ENCODE data around the gene BORCS8. TPM values are rescaled to one million over a fixed set of nuclear protein-coding genes. Genes with fewer than 3 reads are reported as not detected.

BORCS8 gene
- total RNA-seq, 1 donor from 2014 or later: 28.6 TPM

GRCh38 chr19:19215792-19216191, 23.8 kb upstream of the BORCS8 start:
- ATAC-seq: no peak
- intact Hi-C loops (cut with DNase I): no loop called here
- DNase-seq (ENCODE audit: low spot score): no peak

- intact Hi-C loops (cut with DNase I): no loop called here
- ATAC-seq (no peak), DNase-seq (ENCODE audit: low spot score) (no peak)
Measured at GRCh38 chr19:19214892-19215291, 22.9 kb upstream of the BORCS8 start.

GRCh38 chr19:19214159-19214490, 22.2 kb upstream of the BORCS8 start:
- ATAC-seq (no peak), DNase-seq (ENCODE audit: low spot score) (no peak)
- intact Hi-C loops (cut with DNase I): no loop called here

GRCh38 chr19:19213426-19214158, 21.6 kb upstream of the BORCS8 start:
- DNase-seq (ENCODE audit: low spot score) (no peak), ATAC-seq (no peak)
- intact Hi-C loops (cut with DNase I): no loop called here

DNA sequence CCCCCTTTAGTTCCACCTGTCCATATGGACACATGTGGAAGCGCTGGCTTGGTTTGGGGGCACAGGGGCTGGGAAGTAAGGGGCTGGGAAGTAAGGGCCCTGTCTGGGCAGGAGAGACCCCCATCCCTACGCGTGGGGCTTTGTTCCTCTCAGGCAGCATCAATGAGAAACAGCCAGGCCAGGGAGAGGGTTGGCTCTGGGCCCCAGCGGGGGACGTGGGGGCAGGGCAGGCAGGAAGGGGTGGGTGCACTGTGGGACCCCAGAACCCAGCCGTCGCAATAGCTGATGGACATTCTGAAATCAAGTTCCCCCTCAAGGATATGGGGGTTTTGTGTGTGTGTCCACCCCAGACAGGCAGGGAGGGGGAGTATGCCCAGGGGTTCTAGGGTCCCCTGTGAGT, 21.0 kb upstream of the BORCS8 start:
- ATAC-seq (no peak), DNase-seq (ENCODE audit: low spot score) (no peak)
- intact Hi-C loops (cut with DNase I): no loop called here

- DNase-seq (ENCODE audit: low spot score): no peak
- ATAC-seq: no peak
- intact Hi-C loops (cut with DNase I): no loop called here
Measured at GRCh38 chr19:19211499-19212420, 19.8 kb upstream of the BORCS8 start, which contains the start of gene NCAN. NCAN (plus strand) TSS chr19:19211958; CDS start chr19:19216954, 4,996 bp downstream.

GRCh38 chr19:19209372-19209771, 17.4 kb upstream of the BORCS8 start:
- ATAC-seq (no peak), DNase-seq (ENCODE audit: low spot score) (no peak)
- intact Hi-C loops (cut with DNase I): no loop called here

DNA sequence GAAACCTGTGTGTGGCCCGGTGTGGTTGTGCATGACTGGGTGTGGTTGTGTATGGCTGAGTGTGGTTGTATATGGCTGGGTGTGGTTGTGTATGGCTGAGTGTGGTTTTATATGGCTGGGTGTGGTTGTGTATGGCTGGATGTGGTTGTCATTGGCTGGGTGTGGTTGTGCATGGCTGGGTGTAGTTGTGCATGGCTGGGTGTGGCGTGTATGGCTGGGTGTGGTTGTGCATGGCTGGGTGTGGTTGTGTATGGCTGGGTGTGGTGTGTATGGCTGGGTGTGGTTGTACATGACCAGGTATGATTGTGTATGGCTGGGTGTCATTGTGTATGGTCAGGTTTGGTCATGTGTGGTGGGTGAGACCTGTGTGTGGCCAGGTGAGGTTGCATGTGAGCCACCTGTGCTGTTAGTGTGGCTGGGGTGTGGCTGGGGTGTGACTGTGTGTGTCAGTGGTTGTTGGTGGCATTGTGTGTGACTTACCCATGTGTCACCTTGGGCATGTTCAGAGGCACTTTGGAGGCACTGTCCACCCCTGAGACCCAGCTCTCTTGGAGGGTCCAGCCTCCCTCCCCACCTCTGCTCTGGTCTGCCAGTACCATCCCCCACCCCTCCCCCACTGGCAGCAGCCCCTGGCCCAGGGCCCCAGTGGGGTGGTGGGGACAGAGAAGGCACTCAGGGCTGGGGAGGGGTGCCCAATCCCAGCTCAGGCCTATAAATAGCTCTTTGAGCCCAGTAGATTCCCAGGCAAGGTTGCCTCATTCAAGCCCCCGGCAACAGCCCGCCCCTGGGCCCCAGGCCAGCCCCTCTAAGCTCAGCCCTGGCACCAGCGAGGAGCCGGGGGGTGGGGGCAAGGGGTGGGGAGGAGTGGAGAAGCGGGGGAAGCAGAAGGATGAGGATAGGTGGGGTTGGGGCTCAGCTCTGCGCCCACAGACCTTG, 16.0 kb upstream of the BORCS8 start:
- ATAC-seq: no peak
- intact Hi-C loops (cut with DNase I): no loop called here
- no peak for DNase-seq (ENCODE audit: low spot score)

DNA sequence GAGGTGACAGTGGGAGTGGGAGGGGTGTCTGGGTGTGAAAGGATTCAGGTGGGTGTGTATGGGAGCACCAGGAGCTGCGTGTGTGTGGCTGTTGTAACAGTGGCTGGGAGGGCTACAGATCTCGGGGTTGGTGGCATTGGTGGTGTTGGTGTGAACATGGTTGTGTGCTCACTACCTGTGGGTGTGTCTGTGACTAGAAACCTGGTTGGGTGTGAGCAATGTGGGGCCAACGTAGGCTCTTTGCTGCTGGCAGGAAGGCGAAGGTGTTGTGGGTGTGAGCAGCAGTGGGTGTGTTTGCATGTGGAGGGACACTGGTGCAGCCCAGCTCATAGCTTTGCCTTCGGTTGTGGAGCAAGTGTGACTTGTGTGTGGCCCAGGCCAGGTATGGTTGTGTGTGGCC, 15.0 kb upstream of the BORCS8 start:
- DNase-seq (ENCODE audit: low spot score) (no peak), ATAC-seq (no peak)
- intact Hi-C loops (cut with DNase I): no loop called here

DNA sequence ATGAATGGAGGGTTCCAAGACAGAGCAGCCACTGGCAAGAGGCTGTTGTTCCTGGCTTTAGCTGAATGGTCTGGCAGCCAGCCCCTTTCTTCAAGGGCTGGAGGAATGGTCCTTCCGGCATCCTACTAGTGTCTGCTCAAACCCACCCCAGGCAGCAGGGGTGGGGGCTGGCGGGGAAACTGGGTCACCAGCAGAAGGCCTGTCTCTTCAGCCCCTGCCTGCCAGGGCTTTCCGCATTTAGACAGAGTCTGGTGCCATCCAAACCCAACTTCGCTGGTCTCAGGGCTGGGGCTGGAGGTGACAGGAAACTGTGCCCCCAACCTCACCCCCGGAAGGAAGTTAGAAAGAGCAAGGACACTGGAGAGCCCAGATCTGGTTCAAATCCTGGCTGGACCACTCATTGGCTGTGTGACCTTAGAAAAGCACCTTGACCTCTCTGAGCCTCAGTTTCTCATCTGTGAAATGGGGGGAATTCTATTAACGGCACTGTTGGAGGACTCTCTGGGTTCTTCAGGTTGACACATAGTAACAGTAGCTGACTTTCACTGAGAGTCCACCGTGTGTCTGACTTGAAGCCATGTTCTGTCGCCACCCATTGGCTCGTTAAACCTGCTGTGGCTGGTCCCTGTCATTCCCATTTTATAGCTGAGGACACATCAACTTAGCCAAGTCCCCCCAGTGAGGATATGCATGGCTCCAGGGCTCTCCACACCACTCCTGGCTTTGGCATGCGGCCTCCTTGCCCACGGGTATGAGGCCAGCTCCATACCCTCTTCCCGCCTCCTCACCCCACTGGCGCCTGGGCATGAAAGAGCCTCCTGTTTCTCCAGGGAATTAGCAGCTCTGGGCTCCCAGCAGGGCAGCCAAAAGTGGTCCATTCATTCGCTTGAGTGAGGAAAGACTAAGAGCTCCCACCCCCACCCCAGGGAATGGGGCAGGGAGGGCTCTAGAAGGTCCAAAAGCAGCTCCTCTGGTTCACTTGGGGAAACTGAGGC, 13.8 kb upstream of the BORCS8 start:
- ATAC-seq: no peak
- intact Hi-C loops (cut with DNase I): no loop called here
- DNase-seq (ENCODE audit: low spot score): no peak

- no peak for ATAC-seq
- DNase-seq (ENCODE audit: low spot score): no peak
- intact Hi-C loops (cut with DNase I): no loop called here
Measured at GRCh38 chr19:19204181-19204580, 12.2 kb upstream of the BORCS8 start.

DNA sequence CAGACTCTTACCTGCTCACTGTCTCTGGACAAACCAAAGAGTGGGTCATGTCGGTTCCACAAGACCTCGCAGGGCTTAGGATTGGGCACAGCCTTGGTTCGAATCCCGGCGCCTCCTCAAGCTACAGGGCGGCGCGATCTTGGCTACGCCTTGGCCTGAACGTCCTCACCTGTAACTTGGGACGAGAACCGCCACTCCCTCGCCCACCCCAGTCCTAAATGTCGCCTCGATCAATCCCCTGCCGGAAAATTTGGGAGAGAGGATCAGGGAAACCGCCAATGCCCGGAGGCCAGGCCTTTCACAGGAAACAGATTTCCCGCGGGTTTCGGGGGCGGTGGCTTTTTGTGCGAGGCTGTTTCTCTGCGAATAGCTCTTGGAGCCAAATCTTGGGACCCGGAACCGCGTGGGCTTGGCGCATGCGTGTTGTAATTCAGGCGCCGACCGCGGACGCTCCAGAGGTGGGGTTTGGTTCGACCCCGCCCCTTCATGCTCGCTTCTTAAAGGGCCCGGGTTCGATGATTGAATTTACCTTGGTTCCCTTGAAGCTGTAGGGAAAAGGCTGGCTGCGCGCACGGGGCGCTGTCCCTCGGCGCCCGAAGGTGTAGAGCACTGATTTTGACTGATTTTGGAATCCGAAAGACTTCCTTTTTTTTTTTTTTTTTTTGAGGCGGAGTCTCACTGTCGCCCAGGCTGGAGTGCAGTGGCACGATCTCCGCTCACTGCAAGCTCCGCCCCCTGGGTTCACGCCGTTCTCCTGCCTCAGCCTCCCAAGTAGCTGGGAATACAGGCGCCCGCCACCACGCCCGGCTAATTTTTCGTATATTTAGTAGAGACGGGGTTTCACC, 11.3 kb upstream of the BORCS8 start, which contains the start of gene NR2C2AP:
Gene NR2C2AP (minus strand): TSS at position 403 of the 845 bp plus-strand sequence. CDS start 354 bp downstream, at position 49.
- DNase-seq (ENCODE audit: low spot score) (peak; percentile 96), ATAC-seq (peak; percentile 97)
- intact Hi-C loops (cut with DNase I): no loop called here

- no peak for DNase-seq (ENCODE audit: low spot score)
- ATAC-seq: peak; percentile 35
- intact Hi-C loops (cut with DNase I): no loop called here
Measured at GRCh38 chr19:19202707-19203011, 10.7 kb upstream of the BORCS8 start.

- no peak for DNase-seq (ENCODE audit: low spot score)
- ATAC-seq: no peak
- intact Hi-C loops (cut with DNase I): no loop called here
Measured at GRCh38 chr19:19201697-19202630, 10.0 kb upstream of the BORCS8 start.

GRCh38 chr19:19193926-19194325, 2.0 kb upstream of the BORCS8 start:
- ATAC-seq (no peak), DNase-seq (ENCODE audit: low spot score) (no peak)
- intact Hi-C loops (cut with DNase I): no loop called here

DNA sequence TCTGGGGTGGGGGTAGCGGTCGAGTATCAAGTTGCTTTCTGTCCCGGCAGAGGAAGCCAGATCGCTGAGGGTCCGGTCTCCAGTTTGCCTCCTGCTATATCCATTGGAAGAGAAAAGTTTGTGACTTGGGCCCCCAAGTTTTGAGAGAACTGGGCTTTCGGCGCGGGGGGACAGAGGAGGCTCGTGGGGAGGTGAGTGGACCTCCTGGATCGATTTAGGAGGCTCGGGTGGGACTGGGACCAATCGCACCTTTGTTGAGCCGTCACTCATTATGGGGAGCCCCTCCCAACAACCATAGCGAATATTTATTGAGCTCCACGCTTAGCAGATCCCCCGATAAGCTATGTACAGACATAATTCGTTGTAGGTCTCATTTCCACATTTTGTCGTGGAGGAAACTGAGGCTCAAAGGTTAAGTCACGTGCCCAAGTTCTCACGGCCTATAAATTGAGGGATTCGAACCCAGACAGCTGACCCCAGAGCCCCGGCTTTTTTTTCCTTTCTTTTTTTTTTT, 1.0 kb upstream of the BORCS8 start:
- intact Hi-C loops (cut with DNase I): no loop called here
- no peak for DNase-seq (ENCODE audit: low spot score)
- peak; percentile 2 for ATAC-seq

Measured in sciatic nerve (tissue), 2 donors.